NB4 (cell line): Measurements from ENCODE around the gene NRL.
A peak's percentile ranks its signal among the peaks of the same experiment; 100 is the strongest.
"Not testable (repeated sequence)": the region's sequence is repeated elsewhere in the genome, so short reads cannot be mapped to it uniquely, and the experiment has no call there.

Experiments
- DNase-seq: peaks from one replicate; pipeline ENCODE4 v3.0.0; 2010; ENCODE audit warnings: low read depth
- H3K4me3 ChIP-seq: one replicate; pipeline ENCODE4 v1.5.1; 2011; ENCODE audit warnings: mild to moderate bottlenecking, low read depth, low read length, moderate library complexity
- CTCF ChIP-seq: IDR thresholded peaks from one replicate; pipeline ENCODE4 v1.5.1; 2012; ENCODE audit warnings: low read depth, low read length
- MAX ChIP-seq: IDR thresholded peaks from 2 replicates; pipeline ENCODE4 v1.6.1; 2011; ENCODE audit warnings: low read depth, low read length
- MYC ChIP-seq: IDR thresholded peaks from 2 replicates; pipeline ENCODE4 v1.6.1; 2011; ENCODE audit warnings: low read depth, low read length
- POLR2A ChIP-seq: IDR thresholded peaks from 2 replicates; pipeline ENCODE4 v1.6.1; 2011; ENCODE audit warnings: mild to moderate bottlenecking; ENCODE audit not compliant: insufficient read length; ENCODE audit errors: extremely low read depth

NRL gene

GRCh38 chr14:24052656-24053547, 61.8 kb downstream of the NRL start:
- no peak overlapping the region for H3K4me3 ChIP-seq
- TF ChIP-seq MAX, result no peak
- TF ChIP-seq MYC, result no peak
- TF ChIP-seq CTCF, result no peak
- no peak for TF ChIP-seq POLR2A
- DNase-seq, result peak; percentile 14

GRCh38 chr14:24051789-24052655, 62.7 kb downstream of the NRL start, which contains the start of gene CARMIL3:
Gene CARMIL3 (plus strand): TSS chr14:24052009. CDS start chr14:24052154, 145 bp downstream.
- TF ChIP-seq CTCF, result no peak
- TF ChIP-seq MAX, result no peak
- TF ChIP-seq POLR2A, result no peak
- peak within 1 kb of the TSS; percentile 13 for H3K4me3 ChIP-seq
- peak; percentile 62 for DNase-seq

- no peak for TF ChIP-seq CTCF
- TF ChIP-seq MYC, result no peak
- no peak for TF ChIP-seq MAX
- no peak for TF ChIP-seq POLR2A
- no peak for DNase-seq
- no peak overlapping the region for H3K4me3 ChIP-seq
These were observed 63.5 kb downstream of the NRL start for GRCh38 chr14:24051176-24051788.

GRCh38 chr14:24050753-24051152, 64.0 kb downstream of the NRL start:
- not testable (repeated sequence) for DNase-seq, H3K4me3 ChIP-seq

GRCh38 chr14:24049002-24049401, 65.7 kb downstream of the NRL start:
- H3K4me3 ChIP-seq, result not testable (repeated sequence)
- DNase-seq, result peak; percentile 32

GRCh38 chr14:24042746-24043145, 72.0 kb downstream of the NRL start:
- no peak overlapping the region for H3K4me3 ChIP-seq
- no peak for TF ChIP-seq MAX
- no peak for TF ChIP-seq CTCF
- no peak for TF ChIP-seq POLR2A
- TF ChIP-seq MYC, result no peak
- no peak for DNase-seq
